HG03108 (cell line): Measurements from ENCODE around the gene FADD.
"Not testable (repeated sequence)": the region's sequence is repeated elsewhere in the genome, so short reads cannot be mapped to it uniquely, and the experiment has no call there.

Experiments used
- ATAC-seq: cut with Tn5 transposase; IDR thresholded peaks from one replicate; pipeline ENCODE4 v1.9.1; 2021; ENCODE audit warnings: moderate library complexity; ENCODE audit not compliant: unreplicated experiment

Gene FADD

DNA sequence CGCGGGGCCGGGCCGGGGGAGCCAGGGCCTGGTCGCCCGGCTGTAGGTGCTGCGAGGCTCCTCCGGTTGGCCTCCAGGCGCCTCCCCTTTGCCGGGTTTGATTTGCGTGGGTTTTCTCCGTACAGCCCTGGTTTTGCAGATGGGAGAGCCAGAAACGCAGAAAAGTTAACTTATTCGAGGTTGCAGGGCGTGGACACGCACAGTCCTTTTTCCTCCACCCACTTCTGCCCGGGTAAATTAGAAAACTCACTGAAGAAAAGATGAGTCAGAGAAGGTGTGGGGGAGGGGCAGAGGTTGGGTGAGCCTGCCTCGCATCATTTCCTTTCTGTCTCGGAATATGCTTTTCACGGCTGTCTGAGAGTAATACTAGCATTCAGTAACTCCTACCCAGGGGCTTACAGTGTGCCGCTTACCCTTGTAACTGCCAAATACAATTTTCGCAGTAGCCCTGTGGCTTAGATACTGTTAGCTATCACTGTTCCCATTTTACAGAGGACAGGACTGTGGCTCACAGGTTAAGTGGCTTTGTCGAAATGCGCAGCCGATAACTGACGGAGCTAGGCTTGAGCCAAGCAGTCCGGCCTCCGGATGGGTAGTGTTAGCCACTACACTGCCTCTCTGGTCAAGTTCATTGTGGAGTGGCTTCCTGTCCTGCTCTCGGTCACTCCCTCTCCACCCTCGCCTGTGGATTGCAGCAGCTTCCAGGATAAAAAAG, 812 bp downstream of the FADD start:
- ATAC-seq = peak; percentile 34

DNA sequence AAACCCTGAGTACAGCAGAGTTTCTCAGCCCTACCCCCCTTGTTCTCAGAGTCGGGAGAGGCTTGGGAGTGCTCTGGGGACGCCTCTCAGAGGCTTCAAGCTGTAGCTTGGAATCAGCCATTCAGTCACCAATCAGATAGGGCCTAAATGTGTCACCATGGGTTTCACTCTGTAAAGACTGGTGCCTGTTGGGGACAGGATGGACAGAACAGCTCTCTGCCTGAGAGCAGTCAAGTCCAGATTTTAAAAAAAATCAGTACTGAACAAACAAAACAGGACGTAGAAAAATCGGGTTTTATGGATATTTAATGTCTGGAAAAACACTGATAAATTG, 1.3 kb downstream of the FADD start:
- no peak for ATAC-seq

DNA sequence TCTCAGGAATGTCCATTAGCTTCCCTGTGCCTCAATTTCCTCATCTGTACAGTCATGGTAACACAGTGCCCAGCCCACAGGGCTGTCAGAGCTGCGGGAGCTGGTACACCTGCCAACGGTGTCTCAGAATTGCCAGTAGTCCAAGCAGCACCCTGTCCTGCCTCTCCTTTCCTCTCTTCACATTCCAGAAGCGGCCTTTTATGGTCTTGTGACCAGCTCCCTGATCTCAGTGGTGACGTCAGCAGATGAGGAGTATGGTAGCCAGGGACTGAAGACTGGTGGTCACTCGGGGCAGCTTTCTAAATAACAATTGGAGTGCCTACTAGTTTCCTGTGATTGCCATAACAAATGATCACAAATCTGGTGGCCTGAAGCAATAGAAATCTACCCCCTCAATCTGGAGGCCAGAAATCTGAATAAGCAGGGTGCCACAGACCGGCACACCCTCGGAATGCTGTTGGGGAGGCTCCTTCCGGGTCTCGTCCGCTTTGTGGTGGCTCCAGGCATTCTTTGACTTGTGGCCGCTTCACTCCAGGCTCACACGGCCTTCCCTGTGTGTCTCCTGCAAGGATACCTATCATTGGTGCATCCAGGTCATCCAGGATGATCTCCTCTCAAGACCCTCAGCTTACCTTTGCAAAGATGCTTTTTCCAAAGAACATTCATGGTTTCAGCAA, 2.1 kb downstream of the FADD start:
- ATAC-seq = no peak

DNA sequence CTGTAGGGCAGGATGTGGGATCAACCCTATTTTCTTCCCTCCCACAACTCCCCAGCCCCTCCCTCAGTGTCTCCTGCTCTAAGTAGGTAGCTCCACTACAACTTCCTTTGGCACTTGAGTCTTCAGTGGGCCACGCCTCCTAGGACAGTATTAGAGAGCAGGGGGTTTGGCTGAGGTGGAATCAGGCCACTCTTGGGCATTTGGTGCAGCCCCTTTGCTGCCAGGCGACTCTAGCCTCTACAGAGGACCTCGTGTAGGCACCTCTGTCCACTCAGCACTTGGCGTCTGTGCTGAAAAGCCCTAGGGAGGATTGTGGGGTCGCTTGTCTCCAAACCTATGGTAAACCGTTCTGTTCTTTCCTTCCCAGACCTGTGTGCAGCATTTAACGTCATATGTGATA, 2.7 kb downstream of the FADD start:
- ATAC-seq = no peak

DNA sequence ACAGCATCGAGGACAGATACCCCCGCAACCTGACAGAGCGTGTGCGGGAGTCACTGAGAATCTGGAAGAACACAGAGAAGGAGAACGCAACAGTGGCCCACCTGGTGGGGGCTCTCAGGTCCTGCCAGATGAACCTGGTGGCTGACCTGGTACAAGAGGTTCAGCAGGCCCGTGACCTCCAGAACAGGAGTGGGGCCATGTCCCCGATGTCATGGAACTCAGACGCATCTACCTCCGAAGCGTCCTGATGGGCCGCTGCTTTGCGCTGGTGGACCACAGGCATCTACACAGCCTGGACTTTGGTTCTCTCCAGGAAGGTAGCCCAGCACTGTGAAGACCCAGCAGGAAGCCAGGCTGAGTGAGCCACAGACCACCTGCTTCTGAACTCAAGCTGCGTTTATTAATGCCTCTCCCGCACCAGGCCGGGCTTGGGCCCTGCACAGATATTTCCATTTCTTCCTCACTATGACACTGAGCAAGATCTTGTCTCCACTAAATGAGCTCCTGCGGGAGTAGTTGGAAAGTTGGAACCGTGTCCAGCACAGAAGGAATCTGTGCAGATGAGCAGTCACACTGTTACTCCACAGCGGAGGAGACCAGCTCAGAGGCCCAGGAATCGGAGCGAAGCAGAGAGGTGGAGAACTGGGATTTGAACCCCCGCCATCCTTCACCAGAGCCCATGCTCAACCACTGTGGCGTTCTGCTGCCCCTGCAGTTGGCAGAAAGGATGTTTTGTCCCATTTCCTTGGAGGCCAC, 3.3 kb downstream of the FADD start:
- no peak for ATAC-seq

DNA sequence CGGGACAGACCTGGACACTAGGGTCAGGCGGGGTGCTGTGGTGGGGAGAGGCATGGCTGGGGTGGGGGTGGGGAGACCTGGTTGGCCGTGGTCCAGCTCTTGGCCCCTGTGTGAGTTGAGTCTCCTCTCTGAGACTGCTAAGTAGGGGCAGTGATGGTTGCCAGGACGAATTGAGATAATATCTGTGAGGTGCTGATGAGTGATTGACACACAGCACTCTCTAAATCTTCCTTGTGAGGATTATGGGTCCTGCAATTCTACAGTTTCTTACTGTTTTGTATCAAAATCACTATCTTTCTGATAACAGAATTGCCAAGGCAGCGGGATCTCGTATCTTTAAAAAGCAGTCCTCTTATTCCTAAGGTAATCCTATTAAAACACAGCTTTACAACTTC, 3.9 kb downstream of the FADD start:
- ATAC-seq = no peak

DNA sequence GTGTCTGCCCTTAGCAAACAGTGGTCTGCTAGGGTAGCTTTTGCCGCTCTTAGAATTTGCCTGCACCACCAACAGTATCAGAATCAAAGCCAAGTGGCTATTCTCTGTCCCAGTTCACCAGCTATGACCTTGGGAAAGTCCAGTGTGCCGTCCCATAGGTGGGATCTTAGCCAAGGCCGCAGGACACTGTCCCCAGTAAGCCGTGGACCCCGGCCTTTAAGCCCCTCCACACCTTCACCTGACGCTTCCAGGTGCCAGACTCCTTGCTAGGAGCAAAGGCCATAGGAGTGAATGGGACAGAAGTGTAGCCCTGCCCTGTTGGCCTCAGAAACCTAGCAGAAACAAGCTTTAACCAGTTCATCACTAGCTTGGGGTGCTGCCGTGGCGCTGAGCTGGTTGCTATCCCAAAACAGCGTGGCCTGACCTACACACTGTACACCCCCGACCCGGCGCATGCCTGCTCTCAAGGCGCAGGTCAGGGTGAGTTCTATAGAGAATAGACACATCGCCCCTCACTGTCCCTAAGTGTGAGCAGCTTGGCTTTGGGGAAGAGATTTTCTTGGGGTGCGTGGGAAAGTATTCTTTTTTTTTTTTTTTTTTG, 4.5 kb downstream of the FADD start:
- no peak for ATAC-seq

DNA sequence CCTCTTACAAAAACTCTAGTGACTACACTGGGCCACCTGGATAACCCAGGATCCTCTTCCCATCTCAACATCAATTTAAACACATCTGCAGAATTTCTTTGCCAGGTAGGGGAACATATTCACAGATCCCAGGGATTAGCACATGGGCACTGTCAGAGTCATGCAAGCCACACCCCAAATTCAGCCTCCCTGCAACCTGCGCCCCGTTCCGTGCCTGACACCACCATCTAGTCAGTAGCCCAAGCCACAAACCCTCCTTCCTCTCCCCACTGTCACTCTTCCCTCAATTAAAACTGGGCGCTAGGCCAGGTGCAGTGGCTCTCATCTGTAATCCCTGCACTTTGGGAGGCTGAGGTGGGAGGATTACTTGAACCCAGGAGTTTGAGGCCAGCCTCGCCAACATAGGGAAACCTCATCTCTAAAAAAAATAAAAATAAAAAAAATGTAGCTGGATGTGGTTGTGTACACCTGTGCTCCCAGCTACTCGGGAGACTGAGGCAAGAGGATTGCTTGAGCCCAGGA, 6.4 kb downstream of the FADD start:
- no peak for ATAC-seq

DNA sequence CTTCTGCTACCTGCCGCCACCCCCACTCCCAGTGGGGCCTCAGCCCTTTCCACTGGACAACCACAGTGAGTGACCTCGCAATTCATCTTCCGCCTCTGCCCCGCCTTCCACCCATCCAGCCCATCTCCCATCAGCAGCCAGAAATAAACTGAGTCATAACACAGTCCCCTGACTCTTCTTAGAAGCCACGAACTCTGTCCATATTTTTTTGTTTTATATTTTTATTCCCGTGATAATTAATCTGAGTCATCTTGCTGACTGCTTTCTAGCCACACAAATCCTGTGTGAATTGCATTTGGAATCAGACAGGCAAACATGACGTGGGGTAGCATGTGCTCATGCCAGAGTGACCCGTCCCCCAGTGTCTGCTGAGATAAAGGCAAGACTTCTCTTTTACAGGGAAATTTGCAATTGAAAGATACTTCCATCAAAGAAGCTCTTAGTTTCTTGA, 7.0 kb downstream of the FADD start:
- ATAC-seq = no peak

DNA sequence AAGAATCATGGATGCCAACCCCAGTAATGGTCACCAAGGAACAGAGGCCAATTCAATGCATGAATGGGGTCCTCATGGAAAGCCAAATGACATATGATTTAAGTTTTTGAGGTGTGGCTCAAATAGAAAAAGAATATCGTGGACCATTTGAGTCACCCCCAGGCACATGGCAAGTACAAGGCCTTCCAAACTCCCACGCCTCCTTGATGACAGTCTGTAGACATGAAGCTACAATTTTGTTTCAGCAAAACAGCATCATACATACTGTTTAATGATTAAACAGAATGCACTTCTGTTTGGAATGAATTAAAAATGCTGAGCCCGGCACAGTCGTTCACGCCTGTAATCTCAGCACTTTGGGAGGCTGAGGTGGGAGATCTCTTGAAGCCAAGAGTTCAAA, 7.4 kb downstream of the FADD start:
- no peak for ATAC-seq

DNA sequence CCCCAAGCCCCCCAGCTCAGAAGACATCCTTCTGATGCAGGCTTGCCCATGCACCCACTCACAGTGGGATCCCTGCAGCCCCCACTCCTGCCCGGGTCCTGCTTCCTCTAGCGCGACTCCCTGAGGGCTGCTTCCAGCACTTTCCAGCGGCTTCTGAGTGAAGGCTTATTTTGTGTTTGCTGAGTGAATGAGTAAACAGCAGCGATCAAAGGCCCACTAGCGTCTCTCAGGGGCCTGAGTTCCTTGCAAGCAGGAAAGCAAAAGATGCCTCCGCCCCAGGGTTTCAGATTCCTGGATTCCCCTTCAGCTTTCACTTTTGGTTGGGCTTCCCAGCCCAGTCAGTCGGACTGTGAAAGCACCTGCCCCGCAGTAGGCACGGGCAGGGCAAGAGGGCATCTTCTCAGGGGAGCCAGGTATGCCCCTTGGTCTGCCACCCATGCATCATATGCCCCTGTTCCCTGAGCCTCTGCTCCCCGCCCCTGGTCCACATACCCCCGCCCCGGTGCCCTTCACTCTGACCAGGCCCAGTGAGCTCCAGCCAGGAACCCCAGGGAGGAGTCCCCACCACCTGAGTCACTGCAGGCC, 9.2 kb downstream of the FADD start:
- no peak for ATAC-seq

DNA sequence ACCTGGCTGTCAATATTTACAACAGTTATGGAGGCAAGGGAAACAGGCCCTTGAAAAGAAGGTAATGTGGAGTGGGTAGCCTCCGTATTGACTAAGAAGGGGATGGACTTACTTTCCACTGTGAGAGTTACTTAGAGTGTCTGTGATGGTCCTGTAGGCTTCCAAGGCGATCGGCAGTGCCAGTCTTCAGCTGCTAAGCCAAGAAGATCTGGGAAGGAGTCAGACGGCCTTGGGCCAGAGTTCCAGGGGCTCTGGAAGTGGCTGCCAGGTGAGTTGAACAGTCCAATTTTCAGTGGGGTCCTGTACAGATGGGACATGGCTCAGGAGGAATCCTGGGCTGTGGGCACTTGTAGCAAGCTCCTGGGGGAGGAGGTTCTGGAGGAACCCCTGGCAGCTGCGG, 14.3 kb downstream of the FADD start:
- not testable (repeated sequence) for ATAC-seq

DNA sequence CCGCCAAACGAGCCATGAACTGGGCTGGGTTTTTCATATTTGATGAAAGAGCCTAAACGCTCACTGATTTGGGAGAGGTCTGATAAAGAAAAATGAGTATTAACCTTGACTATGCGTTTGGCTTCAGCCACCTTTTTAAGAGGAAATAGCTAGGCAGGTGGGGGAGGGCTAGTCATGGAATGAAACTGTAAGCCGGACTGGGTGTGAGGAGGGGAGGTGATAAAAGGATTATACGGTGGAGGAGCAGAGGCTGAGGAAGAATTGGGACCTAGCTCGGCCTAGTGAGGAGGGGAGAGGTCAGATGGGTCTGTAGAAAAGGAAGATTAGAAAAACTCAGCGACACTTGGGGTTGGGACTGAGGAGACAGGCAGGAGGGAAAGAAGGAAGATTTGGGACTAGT, 15.0 kb downstream of the FADD start:
- not testable (repeated sequence) for ATAC-seq

DNA sequence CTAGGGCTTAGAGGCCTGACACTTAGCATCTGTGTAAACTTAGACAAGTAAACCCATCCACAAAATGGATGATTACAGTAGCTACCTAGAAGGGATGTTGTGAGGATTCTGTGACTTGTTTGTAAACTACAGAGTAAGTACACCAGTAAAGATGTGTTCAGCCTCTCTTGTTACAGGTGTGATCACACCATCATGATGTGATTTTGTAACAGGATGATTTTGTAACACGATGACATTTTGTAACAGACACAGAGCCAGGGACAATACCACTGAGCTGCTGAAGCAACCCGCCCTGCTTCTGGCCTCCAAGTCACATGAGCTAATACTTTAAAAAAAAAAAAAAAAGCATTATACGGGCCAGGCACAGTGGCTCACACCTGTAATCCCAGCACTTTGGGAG, 17.0 kb downstream of the FADD start:
- no peak for ATAC-seq

DNA sequence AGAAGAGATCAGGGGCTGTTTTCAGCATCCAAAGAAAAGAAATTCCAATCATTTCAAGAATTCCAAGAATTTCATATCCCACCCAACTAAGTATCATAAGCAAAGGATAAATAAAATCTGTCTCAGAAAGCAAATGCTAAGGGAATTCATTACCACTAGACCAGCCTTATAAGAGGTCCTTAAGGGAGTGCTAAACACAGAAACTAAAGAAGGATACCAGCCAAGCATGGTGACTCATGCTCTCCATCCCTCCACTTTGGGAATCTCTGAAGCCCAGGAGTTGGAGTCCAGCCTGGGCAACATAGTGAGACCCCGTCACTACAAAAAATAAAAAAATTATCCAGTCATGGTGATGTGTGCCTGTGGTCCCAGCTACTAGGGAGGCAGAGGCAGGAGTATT, 17.8 kb downstream of the FADD start:
- no peak for ATAC-seq

DNA sequence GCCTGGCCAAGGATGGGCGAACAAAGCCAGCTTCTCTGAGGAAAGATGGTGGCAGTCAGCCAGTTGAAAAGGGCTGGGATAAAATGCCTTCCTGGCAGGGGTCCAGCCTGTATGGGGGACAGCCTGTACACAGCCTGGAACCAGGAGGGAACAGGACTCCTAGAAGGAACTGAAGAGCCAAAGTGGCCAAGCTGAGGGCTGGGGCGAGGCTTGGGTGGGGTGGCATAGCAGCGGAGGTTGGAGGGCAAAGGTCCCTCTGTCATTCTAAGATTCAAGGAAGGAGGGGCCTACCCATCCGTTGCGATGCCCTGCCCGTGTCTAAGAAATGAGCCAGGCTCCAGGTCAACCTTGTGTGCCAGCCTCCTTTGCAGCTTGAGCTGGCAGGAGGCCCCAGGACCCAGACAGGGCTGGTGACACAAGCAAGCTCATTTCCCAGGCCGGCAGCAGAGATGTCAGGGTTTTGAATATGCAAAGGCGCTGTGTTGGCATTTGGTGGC, 22.6 kb downstream of the FADD start:
- ATAC-seq = no peak

DNA sequence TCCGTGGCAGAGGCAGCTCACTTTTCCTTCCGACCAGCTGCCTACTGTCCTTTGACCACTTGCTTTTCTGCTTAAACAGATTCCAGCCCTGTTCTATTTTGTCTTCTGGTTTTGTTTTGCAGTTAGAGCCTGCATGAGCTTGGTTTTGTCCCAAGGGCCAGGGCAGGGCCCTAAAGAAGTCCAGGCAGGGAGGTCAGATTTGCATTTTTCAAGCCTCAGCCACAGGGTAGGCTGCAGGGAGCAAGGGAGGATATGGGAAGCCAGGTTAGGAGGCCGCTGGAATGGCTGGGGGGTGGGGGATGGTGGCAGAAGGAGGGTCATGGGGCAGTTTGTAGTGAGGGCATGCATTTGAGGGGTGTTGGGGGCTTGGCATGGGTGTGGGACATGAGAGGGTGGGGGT, 23.1 kb downstream of the FADD start:
- no peak for ATAC-seq

DNA sequence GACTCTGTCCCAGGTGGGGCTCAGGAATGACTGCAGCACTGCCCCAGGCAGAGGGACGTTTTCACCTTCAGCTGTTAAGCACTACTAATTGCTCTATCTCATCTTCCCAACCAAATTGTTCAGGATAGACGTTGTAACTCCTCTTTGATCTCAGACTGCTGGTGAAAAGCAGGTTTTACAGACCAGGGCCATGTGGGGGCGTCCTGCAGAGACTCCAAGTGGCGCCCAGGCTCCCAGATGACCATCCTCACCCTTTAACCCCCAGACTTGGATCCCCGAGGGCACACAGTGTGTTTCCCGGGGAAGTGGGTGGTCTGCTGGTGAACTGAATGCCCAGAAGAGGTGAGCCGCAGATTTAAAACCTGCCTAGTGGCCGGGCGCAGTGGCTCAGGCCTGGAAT, 23.9 kb downstream of the FADD start:
- ATAC-seq = no peak

DNA sequence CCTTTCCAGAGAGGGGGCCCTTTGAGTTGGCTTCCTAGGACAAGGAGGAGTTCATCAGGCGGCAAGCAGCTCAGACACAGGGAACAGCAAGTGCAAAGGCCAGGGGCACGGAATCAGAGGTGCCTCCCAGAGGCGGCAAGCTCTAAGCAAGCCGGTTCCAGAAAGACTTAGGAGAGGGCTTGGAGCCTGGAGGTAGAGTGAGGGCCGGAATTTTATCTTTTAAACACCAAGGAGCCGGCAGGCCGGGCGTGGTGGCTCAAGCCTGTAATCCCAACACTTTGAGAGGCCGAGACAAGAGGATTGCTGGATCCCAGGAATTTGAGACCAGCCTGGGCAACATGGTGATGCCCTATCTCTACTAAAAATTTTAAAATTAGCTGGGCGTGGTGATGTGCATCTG, 26.6 kb downstream of the FADD start:
- ATAC-seq = no peak

DNA sequence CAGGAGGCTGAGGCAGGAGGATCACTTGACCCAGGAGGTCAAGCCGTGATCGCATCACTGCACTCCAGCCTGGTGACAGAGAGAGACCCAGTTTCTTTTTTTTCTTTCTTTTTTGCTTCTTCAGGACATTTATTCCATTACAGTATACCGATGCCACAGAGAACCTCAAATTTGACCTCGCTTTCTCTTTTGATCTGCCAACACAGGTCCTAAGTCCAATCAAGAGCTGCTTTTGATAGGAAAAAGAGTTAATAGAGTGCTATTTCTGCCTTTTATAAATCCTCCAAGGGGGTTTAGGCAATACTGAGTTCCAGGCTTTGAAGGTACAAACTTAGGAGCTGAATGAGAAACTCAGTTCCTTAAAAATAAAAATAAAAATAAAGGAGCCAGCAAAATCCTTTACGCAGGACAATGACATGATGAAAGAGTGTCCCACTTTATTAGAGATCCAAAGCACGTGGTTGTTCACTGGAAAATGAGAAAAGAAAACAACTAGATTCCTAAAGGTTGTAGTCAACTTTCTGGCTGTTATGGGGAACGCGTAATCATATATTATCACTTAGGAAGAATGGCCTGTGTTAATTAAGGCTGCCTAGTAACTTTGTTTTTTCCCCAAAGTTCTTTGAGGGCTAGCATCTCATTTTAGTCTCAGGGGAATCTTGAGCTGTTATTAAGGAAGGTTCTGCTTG, 27.2 kb downstream of the FADD start:
- no peak for ATAC-seq
